A549 (cell line): Measurements from ENCODE around the gene SDC1.

ENCODE experiments used
- CTCF ChIP-seq: fragments of >200 bp; sonication (Bioruptor Twin); formaldehyde crosslinking; IDR thresholded peaks from 3 replicates; pipeline ENCODE4 v1.5.1; 2016
- ELK1 ChIP-seq: fragments of 150-350 bp; IDR thresholded peaks from 2 replicates; pipeline ENCODE4 v1.6.1; 2014; ENCODE audit warnings: low read depth, mild to moderate bottlenecking, low read length
- HOXB13 ChIP-seq: fragments of 250-450 bp; sonication (Bioruptor Pico); IDR thresholded peaks from 2 replicates; pipeline ENCODE4 v1.5.0; 2020; ENCODE audit warnings: low read depth, mild to moderate bottlenecking, moderate library complexity
- MYC ChIP-seq: IDR thresholded peaks from 2 replicates; pipeline ENCODE4 v1.6.1; 2012; ENCODE audit warnings: mild to moderate bottlenecking, inconsistent platforms, low read length, improper control_type of control experiment, borderline replicate concordance
- NR3C1 ChIP-seq: fragments of >200 bp; sonication (Bioruptor Twin); formaldehyde crosslinking; IDR thresholded peaks from 3 replicates; pipeline ENCODE4 v1.6.1; 2017
- POLR2A ChIP-seq: IDR thresholded peaks from 2 replicates; pipeline ENCODE4 v1.6.1; 2012; ENCODE audit warnings: mild to moderate bottlenecking, low read length
- ZC3H11A ChIP-seq: fragments of 450-650 bp; IDR thresholded peaks from 2 replicates; pipeline ENCODE4 v1.6.1; 2014; ENCODE audit warnings: antibody characterized with exemption, mild to moderate bottlenecking
- ZFP36 ChIP-seq: fragments of 450-650 bp; IDR thresholded peaks from 2 replicates; pipeline ENCODE4 v1.6.1; 2014; ENCODE audit warnings: borderline replicate concordance; ENCODE audit not compliant: partially characterized antibody
- TF ChIP-seq, protein P1 (sequence below): IDR thresholded peaks from 2 replicates; pipeline ENCODE4 v1.6.1; 2012
- TF ChIP-seq, protein P2 (sequence below): IDR thresholded peaks from 2 replicates; pipeline ENCODE4 v1.6.1; 2012

GRCh38 chr2:20197192-20197591 is 27.7 kb downstream of the SDC1 start:
- no peak for TF ChIP-seq MYC
- no peak for TF ChIP-seq ZC3H11A
- TF ChIP-seq, protein P1, sequence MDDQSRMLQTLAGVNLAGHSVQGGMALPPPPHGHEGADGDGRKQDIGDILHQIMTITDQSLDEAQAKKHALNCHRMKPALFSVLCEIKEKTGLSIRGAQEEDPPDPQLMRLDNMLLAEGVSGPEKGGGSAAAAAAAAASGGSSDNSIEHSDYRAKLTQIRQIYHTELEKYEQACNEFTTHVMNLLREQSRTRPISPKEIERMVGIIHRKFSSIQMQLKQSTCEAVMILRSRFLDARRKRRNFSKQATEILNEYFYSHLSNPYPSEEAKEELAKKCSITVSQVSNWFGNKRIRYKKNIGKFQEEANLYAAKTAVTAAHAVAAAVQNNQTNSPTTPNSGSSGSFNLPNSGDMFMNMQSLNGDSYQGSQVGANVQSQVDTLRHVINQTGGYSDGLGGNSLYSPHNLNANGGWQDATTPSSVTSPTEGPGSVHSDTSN: no peak
- TF ChIP-seq ELK1: no peak
- TF ChIP-seq NR3C1: no peak
- TF ChIP-seq ZFP36: no peak
- no peak for TF ChIP-seq CTCF
- TF ChIP-seq POLR2A: no peak
- TF ChIP-seq, protein P2, sequence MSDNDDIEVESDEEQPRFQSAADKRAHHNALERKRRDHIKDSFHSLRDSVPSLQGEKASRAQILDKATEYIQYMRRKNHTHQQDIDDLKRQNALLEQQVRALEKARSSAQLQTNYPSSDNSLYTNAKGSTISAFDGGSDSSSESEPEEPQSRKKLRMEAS: no peak
- TF ChIP-seq HOXB13 (CRISPR knock-in tag): no peak
